Upper lobe of left lung (tissue), 6 donors: Measurements from ENCODE around the gene RNF207. TPM values are rescaled to one million over a fixed set of nuclear protein-coding genes. Genes with fewer than 3 reads are reported as not detected.

ENCODE experiments used
- ATAC-seq, 2 donors: fragments of 200-7000 bp; cut with Tn5 transposase; one replicate each; pipeline ENCODE4 v1.9.1; 2022; ENCODE audit warnings: mild to moderate bottlenecking in 2 of 2, moderate library complexity in 2 of 2; ENCODE audit not compliant: low FRiP score in 2 of 2
- DNase-seq, 2 donors: peaks; one replicate each; pipeline ENCODE4 v3.0.0-alpha.2; 2019 to 2020
- H3K27ac ChIP-seq, 4 donors: fragments of 200-600 bp; sonication (generic); one replicate each; pipeline ENCODE4 v1.5.1; 2016 to 2019
- H3K27me3 ChIP-seq, 4 donors: fragments of 200-600 bp; sonication (generic); one replicate each; pipeline ENCODE4 v1.5.1; 2017 to 2019
- H3K36me3 ChIP-seq, 4 donors: fragments of 200-600 bp; sonication (generic); one replicate each; pipeline ENCODE4 v1.5.1; 2016 to 2019
- H3K4me1 ChIP-seq, 4 donors: fragments of 200-600 bp; sonication (generic); one replicate each; pipeline ENCODE4 v1.5.1; 2018 to 2019
- H3K4me3 ChIP-seq, 4 donors: fragments of 200-600 bp; sonication (generic); one replicate each; pipeline ENCODE4 v1.5.1; 2017 to 2019; ENCODE audit warnings: mild to moderate bottlenecking in 2 of 4, moderate library complexity in 1 of 4
- H3K9me3 ChIP-seq, 4 donors: fragments of 200-600 bp; sonication (generic); one replicate each; pipeline ENCODE4 v1.5.1; 2018 to 2019
- EP300 ChIP-seq, 4 donors: sonication (generic); formaldehyde crosslinking; IDR thresholded peaks; one replicate each; pipeline ENCODE4 v1.5.1; 2017; ENCODE audit warnings: antibody characterized with exemption in 4 of 4, control low read depth in 2 of 4
- POLR2A ChIP-seq, 4 donors: fragments of 450-650 bp; IDR thresholded peaks; one replicate each; pipeline ENCODE4 v1.5.1; 2016 to 2017; ENCODE audit warnings: antibody characterized with exemption in 4 of 4, mild to moderate bottlenecking in 2 of 4
- POLR2AphosphoS5 ChIP-seq, 2 donors: sonication (generic); formaldehyde crosslinking; IDR thresholded peaks; one replicate each; pipeline ENCODE4 v1.5.1; 2017; ENCODE audit warnings: antibody characterized with exemption in 2 of 2
- WGBS, 2 donors: methylation state at CpG; one replicate each; pipeline ENCODE4 v1.1.5; 2017 to 2018; 5-methylcytosine and 5-hydroxymethylcytosine counted together
- total RNA-seq, 6 donors: library from RNA; depleted of rRNA in 4 of 6; stranded (reverse); fragments of >200 nt in 4 of 6; gene quantifications; one replicate each; pipeline versions ENCODE4 v1.1.0 to v1.2.1, GENCODE V29; 2016 to 2021
- TF ChIP-seq, protein P1 (sequence below), 6 experiments: fragments of 450-650 bp in 4 of 6; fragments of 200-600 bp in 2 of 6; sonication (generic) in 2 of 6; IDR thresholded peaks; one replicate each; pipeline ENCODE4 v1.5.1; 2016 to 2019; ENCODE audit warnings: antibody characterized with exemption in 6 of 6
- donor health status: DM: no; HTN: no; CAD: no; lungs with moderate emphysema.
- donor health status: DM: no; HTN: yes; CAD: no; lungs with severe emphysema.

RNF207 gene
- total RNA-seq, 6 donors from 2014 or later: 9.8 to 85.9 (median 18.3) TPM

DNA sequence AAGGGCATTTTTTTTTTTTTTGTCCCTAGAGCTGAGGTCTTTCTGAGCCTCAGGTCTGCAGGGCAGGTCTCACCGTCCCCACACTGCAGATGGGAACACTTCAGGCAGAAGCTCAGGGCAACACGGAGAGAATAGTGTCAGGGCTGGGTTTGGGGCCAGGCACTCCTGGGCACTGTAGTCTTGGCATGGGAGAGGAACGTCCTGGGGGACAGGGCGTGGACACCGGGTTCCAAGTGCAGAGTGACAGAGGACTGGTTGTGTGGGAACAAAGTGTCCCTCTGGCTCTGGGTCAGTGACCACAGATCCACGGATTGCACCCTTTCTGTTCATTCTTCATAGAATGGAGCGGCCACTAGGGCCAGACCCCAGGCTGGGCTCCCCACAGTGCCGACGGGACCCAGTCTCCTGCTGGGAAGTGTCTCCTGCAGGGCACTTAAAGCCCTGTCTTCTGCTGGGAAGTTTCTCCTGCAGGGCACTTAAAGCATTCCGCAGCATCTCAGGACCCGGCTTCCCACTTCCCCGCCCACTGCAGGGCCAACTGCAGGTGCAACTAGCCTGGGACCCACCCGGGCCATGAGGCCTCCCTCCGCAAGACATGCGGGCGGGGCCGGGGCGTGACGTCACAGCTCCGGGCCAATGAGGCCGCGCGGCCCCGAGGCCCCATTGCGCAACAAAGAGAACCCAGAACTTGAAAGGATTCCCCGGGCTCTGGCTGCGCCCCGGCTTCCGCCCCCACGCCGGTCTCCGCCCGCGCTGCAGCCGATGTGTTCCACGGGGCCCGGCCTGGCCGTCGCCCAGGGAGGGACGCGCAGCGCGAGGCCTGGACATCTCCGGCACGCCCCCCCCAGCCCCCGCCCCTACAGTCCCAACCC, 53.8 kb downstream of the RNF207 start:
- Histone ChIP-seq H3K27me3 (peaks cover 0 to 9% (median 5%) of the 10 kb centered on the region in 4 donors), H3K4me3 (peak overlapping the region; percentile 14 to 77 (median 66)), H3K36me3 (no peaks in the 10 kb centered on the region), H3K27ac (peak overlapping the region in 3 of 4 donors; percentile 48 to 85 (median 67)), H3K9me3 (no peaks in the 10 kb centered on the region), H3K4me1 (peaks cover 21 to 28% (median 24%) of the 10 kb centered on the region in 4 donors)
- WGBS, 2 donors: 10 to 26% methylated on average over 5 to 38 of the region's 46 CpGs
- ATAC-seq (peak in 1 of 2 donors; percentile 85), DNase-seq (peak; percentile 79 to 97)
- TF ChIP-seq, protein P1, sequence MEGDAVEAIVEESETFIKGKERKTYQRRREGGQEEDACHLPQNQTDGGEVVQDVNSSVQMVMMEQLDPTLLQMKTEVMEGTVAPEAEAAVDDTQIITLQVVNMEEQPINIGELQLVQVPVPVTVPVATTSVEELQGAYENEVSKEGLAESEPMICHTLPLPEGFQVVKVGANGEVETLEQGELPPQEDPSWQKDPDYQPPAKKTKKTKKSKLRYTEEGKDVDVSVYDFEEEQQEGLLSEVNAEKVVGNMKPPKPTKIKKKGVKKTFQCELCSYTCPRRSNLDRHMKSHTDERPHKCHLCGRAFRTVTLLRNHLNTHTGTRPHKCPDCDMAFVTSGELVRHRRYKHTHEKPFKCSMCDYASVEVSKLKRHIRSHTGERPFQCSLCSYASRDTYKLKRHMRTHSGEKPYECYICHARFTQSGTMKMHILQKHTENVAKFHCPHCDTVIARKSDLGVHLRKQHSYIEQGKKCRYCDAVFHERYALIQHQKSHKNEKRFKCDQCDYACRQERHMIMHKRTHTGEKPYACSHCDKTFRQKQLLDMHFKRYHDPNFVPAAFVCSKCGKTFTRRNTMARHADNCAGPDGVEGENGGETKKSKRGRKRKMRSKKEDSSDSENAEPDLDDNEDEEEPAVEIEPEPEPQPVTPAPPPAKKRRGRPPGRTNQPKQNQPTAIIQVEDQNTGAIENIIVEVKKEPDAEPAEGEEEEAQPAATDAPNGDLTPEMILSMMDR (IDR thresholded peaks at IDR 0.05): peak in 1 of 6 experiments; percentile 28
- TF ChIP-seq POLR2A (IDR thresholded peaks at IDR 0.05): no peak
- TF ChIP-seq EP300 (IDR thresholded peaks at IDR 0.05): no peak
- no peak for TF ChIP-seq POLR2AphosphoS5 (IDR thresholded peaks at IDR 0.05)

DNA sequence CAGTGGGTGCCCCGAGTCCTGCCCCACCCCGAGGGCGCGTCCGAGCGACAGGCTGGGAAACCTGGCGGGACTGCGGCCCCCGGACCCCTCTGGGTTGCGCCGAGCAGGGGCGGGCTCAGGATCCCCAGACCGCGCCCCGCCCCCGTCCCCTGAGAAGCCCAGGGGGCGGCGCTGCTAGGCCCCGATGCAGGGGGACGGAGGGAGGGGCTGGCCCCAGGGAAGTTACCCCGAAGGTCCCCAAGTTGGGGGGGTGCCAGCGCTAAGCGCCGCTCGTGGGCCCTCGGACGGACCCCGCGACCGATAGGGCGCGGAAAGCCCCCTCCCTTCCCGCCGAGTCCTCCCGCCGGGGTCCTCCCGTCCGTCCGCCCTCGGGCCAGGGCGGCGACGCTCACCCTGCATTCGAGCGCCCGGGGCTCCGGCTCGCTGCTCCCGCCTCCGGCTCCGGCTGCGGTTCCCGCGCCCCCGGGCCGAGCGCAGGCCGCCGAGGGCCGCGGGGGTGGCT, 54.6 kb downstream of the RNF207 start:
- Histone ChIP-seq H3K4me1 (peaks cover 22 to 28% (median 25%) of the 10 kb centered on the region in 4 donors), H3K36me3 (no peaks in the 10 kb centered on the region), H3K27me3 (peaks cover 0 to 9% (median 5%) of the 10 kb centered on the region in 4 donors), H3K27ac (peak overlapping the region in 3 of 4 donors; percentile 48 to 85 (median 67)), H3K9me3 (no peaks in the 10 kb centered on the region), H3K4me3 (peak overlapping the region; percentile 30 to 77 (median 66))
- TF ChIP-seq POLR2AphosphoS5 (IDR thresholded peaks at IDR 0.05) (no peak), EP300 (IDR thresholded peaks at IDR 0.05) (no peak), POLR2A (IDR thresholded peaks at IDR 0.05) (no peak)
- TF ChIP-seq, protein P1 (IDR thresholded peaks at IDR 0.05): no peak
- DNase-seq: no peak
- 0 to 2% methylated on average over 8 to 11 of the region's 61 CpGs for WGBS, 2 donors
- ATAC-seq: peak in 1 of 2 donors; percentile 43

DNA sequence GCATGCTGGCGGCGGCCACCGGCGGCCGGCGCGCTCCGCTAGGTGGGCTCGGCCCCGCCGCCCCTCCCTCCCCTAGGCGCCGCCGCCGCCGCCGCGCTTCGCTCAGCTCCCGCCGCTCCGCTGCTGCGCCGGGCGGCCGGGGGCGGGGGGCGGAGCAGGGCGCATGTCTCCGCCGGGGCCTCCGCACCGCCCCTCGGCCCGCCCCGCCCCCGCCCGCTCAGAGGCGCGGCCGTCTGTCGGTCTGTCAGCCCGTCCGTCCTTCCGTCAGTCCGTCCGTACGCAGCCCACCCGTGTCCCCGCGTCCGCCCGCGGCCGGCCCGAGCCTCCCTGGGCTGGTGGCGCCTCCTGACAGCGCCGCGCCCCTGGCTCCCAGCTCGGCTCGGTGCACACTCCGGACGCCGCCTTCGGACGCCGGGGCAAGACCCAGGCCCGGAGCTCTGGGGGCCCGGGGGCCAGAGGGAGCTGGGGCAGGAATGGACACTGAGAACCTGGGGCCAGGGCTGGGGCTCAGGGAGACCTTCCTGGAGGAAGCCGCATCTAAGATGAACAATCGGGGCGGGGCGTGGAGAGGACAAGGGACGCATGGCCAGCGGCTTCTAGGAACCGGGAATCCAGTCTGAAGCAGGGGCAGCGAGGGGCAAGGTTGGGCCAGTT, 55.2 kb downstream of the RNF207 start, which contains the start of gene GPR153:
TSS of gene GPR153 (minus strand) at position 138 of the 654 bp plus-strand sequence. CDS start 6,193 bp downstream, outside the sequence.
- ATAC-seq (peak in 1 of 2 donors; percentile 75), DNase-seq (peak in 1 of 2 donors; percentile 93)
- TF ChIP-seq POLR2AphosphoS5 (IDR thresholded peaks at IDR 0.05): no peak
- WGBS, 2 donors: 0 to 3% methylated on average over 3 to 32 of the region's 78 CpGs
- peak within 1 kb of the TSS; percentile 50 to 77 (median 66) for H3K4me3 ChIP-seq
- no peaks in the 10 kb centered on the region for H3K36me3 ChIP-seq
- H3K4me1 ChIP-seq: peaks cover 22 to 28% (median 25%) of the 10 kb centered on the region in 4 donors
- peaks cover 0 to 9% (median 5%) of the 10 kb centered on the region in 4 donors for H3K27me3 ChIP-seq
- no peaks in the 10 kb centered on the region for H3K9me3 ChIP-seq
- H3K27ac ChIP-seq: peak within 1 kb of the TSS; percentile 52 to 85 (median 70)

DNA sequence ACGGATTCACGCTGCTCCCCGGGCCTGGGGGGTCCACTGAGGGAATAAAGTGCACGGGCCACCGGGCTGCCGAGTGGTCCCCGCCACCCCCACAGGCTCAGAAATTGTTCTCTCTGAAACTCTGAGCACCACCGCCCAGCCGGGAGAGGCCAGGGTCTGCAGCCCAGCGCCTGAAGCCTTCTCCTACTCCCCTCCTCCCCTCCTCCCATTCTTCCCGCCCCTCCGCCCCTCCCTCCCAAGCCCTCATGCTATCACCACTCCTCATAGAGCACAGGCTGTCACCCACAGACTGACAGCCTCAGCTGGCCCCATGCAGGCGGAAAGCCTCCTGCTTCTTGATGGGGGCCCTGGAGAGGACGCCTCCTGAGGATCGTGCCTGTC, 55.7 kb downstream of the RNF207 start:
- Histone ChIP-seq H3K4me3 (peak overlapping the region in 3 of 4 donors; percentile 63 to 77 (median 70)), H3K27ac (peak overlapping the region; percentile 52 to 82 (median 70)), H3K4me1 (peaks cover 22 to 28% (median 25%) of the 10 kb centered on the region in 4 donors), H3K9me3 (no peaks in the 10 kb centered on the region), H3K27me3 (peaks cover 0 to 9% (median 5%) of the 10 kb centered on the region in 4 donors), H3K36me3 (no peaks in the 10 kb centered on the region)
- 7 to 10% methylated on average over 5 to 11 of the region's 15 CpGs for WGBS, 2 donors
- TF ChIP-seq, protein P1 (IDR thresholded peaks at IDR 0.05): no peak
- TF ChIP-seq EP300 (IDR thresholded peaks at IDR 0.05) (no peak), POLR2A (IDR thresholded peaks at IDR 0.05) (no peak), POLR2AphosphoS5 (IDR thresholded peaks at IDR 0.05) (no peak)
- ATAC-seq (no peak), DNase-seq (peak in 1 of 2 donors; percentile 74)
